Activated CD8-positive, alpha-beta memory T cell treated with anti-CD3 and anti-CD28 coated beads for 48 hours (primary cell): Measurements from ENCODE around the gene MGP.

Experiments used
- DNase-seq, 3 experiments: peaks; one replicate each; pipeline ENCODE4 v3.0.0-alpha.2; 2020; ENCODE audit warnings: low read depth in 2 of 3, low spot score in 2 of 3

Gene MGP

DNA sequence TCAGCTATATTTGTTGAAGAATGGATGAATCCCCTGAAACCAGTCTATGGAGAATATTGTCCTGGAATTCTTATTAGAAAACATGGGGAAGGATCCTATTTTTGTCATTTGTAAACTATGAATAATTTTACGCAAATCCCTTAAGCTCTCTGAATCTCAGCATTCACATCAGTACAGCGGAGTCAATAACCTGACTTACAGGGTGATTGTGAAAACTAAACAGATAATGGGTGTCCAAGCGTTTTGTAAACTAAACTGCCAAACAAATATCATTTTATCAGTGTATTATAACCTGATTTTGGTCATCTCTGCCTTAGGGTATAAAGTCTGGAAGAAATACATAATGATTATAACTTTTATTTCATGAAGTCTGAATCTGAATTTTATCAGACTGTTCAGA, 52.3 kb downstream of the MGP start:
- no peak for DNase-seq
